OCI-LY7 (cell line): ENCODE results near the gene SH3PXD2A. TPM values are rescaled to one million over a fixed set of nuclear protein-coding genes. Genes with fewer than 3 reads are reported as not detected.

Source experiments
- BruUV-seq: library from RNA; stranded (reverse); fragments of 400-500 nt; replicated peaks from 2 replicates; lab custom pipeline; 2021; lab: Mats Ljungman, UMichigan
- CTCF ChIA-PET: fragments of 300-600 bp; sonication (Branson Sonifier 250); formaldehyde crosslinking; loops from one replicate; lab custom pipeline; 2022; ENCODE audit warnings: antibody characterized with exemption; ENCODE audit not compliant: unreplicated experiment; lab: Charles Lee
- POLR2A ChIA-PET: fragments of 300-600 bp; sonication (Branson Sonifier 250); formaldehyde crosslinking; loops from one replicate; lab custom pipeline; 2022; ENCODE audit warnings: antibody characterized with exemption; lab: Charles Lee
- DNase-seq: peaks from one replicate; pipeline ENCODE4 v3.0.0-alpha.2; 2015; ENCODE audit warnings: low spot score
- H2AFZ ChIP-seq: fragments of 200-600 bp; sonication (generic), shearing (Covaris generic); 2 replicates; pipeline ENCODE4 v1.6.1; 2014; ENCODE audit warnings: mild to moderate bottlenecking, antibody characterized with exemption, low read length, moderate library complexity
- H3K27ac ChIP-seq: fragments of 200-600 bp; sonication (generic); 2 replicates; pipeline ENCODE4 v1.5.1; 2014; ENCODE audit warnings: mixed run types, low read depth, mild to moderate bottlenecking, moderate library complexity, low read length, inconsistent platforms; ENCODE audit not compliant: poor library complexity, severe bottlenecking
- H3K36me3 ChIP-seq: fragments of 200-600 bp; sonication (generic); 2 replicates; pipeline ENCODE4 v1.6.1; 2014; ENCODE audit warnings: mild to moderate bottlenecking, antibody characterized with exemption, low read length, moderate library complexity, mixed read lengths; ENCODE audit not compliant: insufficient read depth
- H3K4me1 ChIP-seq: fragments of 200-600 bp; sonication (generic); 2 replicates; pipeline ENCODE4 v1.5.1; 2014; ENCODE audit warnings: mild to moderate bottlenecking, low read length; ENCODE audit not compliant: insufficient read depth, poor library complexity, severe bottlenecking
- H3K4me2 ChIP-seq: fragments of 200-600 bp; sonication (generic); 2 replicates; pipeline ENCODE4 v1.6.1; 2014; ENCODE audit warnings: mild to moderate bottlenecking, low read length
- H3K4me3 ChIP-seq: fragments of 200-600 bp; sonication (generic); 2 replicates; pipeline ENCODE4 v1.5.1; 2014; ENCODE audit warnings: mild to moderate bottlenecking, low read depth, low read length; ENCODE audit not compliant: poor library complexity, severe bottlenecking
- H3K79me2 ChIP-seq: fragments of 200-600 bp; sonication (generic); 2 replicates; pipeline ENCODE4 v1.6.1; 2016; ENCODE audit warnings: low read depth, mild to moderate bottlenecking, low read length, moderate library complexity, mixed read lengths; ENCODE audit not compliant: insufficient read depth
- H3K9me2 ChIP-seq: fragments of 200-600 bp; sonication (generic); 2 replicates; pipeline ENCODE4 v1.6.1; 2016; ENCODE audit warnings: mild to moderate bottlenecking, low read length, mixed read lengths; ENCODE audit not compliant: insufficient read depth
- H3K9me3 ChIP-seq: fragments of 200-600 bp; sonication (generic); 2 replicates; pipeline ENCODE4 v1.6.1; 2014; ENCODE audit warnings: mild to moderate bottlenecking, mixed run types, low read length, mixed read lengths
- H4K20me1 ChIP-seq: fragments of 200-600 bp; sonication (generic); 2 replicates; pipeline ENCODE4 v1.6.1; 2014; ENCODE audit warnings: mild to moderate bottlenecking, antibody characterized with exemption, low read length, moderate library complexity, mixed read lengths; ENCODE audit not compliant: insufficient read depth
- EZH2phosphoT487 ChIP-seq: fragments of 200-600 bp; sonication (generic); IDR thresholded peaks from 2 replicates; pipeline ENCODE4 v1.6.1; 2018; ENCODE audit warnings: low read depth, borderline replicate concordance, mild to moderate bottlenecking, mixed run types, antibody characterized with exemption, low read length, moderate library complexity, mixed read lengths
- intact Hi-C: fragments of 100-400 bp; cut with micrococcal nuclease; formaldehyde crosslinking; loops from one replicate; pipeline ENCODE4 v1.10.0; 2022; ENCODE audit not compliant: unreplicated experiment
- total RNA-seq, 2 experiments: library from RNA; depleted of rRNA in 1 of 2; stranded (reverse); fragments of >200 nt in 1 of 2; shearing (Covaris generic) in 1 of 2; gene quantifications; 2 replicates each; pipeline ENCODE4 v1.2.3, GENCODE V29; 2014 to 2022
- TF ChIP-seq, protein P1 (sequence below): fragments of 200-600 bp; sonication (generic); conservative IDR thresholded peaks from 2 replicates; pipeline ENCODE4 v1.5.1; 2014; ENCODE audit warnings: mild to moderate bottlenecking, antibody characterized with exemption, low read length, moderate library complexity, mixed read lengths

Gene SH3PXD2A
- total RNA-seq, 2 experiments from 2014 or later, result 0.85 to 5.9 TPM

DNA sequence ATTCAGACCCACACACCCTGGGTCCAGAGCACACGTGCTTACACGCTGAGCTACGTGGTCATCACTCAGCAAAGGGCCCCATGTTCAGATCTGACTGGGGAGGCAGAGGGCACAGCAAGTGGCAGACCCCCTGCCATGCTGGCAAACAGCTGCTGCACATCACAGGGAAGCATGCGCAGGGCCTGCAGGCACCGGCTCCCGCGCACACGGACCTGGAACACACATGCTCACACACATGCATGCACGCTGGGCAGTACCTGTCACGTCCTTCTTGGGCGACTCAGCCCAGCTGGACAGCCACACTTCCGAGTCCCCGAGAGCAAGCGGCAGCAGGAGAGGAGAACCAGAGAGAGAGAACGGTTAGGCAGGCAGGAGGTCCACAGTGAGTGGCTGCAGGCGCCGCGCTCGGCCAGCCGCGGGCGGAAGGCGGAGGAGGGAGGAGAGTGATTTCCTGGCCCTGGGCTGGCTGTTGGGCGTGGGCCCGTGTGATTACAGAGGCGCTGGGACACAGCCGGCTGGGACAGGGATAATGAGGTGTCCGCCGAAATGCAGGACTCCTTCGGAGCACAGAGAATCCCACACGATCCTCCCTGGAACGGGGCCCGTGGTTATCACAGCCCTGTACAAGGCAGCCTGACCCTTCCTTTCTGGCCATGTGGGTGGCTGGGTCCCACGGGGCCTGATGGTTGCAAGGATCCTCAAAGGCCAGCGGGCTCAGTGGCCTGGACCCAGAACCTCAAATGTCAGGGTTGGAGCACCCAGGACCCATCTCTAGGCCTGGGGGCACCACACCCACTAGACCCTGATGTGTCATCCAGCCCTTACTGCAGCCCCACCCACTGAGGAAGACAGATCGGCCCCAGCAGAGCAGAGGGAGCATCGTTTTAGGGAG lies 186.8 kb downstream of the SH3PXD2A start:
- Histone ChIP-seq H3K4me1 (no peaks in the 10 kb centered on the region), H4K20me1 (no peaks in the 10 kb centered on the region), H3K27ac (no peak overlapping the region), H3K4me2 (no peak overlapping the region), H3K4me3 (no peak overlapping the region), H3K9me2 (no peaks in the 10 kb centered on the region), H3K79me2 (no peaks in the 10 kb centered on the region), H2AFZ (no peak overlapping the region), H3K9me3 (no peaks in the 10 kb centered on the region), H3K36me3 (no peaks in the 10 kb centered on the region)
- CTCF ChIA-PET, result no interaction called here
- BruUV-seq, result no TSS peak
- intact Hi-C loops, result no loop called here
- TF ChIP-seq, protein P1, sequence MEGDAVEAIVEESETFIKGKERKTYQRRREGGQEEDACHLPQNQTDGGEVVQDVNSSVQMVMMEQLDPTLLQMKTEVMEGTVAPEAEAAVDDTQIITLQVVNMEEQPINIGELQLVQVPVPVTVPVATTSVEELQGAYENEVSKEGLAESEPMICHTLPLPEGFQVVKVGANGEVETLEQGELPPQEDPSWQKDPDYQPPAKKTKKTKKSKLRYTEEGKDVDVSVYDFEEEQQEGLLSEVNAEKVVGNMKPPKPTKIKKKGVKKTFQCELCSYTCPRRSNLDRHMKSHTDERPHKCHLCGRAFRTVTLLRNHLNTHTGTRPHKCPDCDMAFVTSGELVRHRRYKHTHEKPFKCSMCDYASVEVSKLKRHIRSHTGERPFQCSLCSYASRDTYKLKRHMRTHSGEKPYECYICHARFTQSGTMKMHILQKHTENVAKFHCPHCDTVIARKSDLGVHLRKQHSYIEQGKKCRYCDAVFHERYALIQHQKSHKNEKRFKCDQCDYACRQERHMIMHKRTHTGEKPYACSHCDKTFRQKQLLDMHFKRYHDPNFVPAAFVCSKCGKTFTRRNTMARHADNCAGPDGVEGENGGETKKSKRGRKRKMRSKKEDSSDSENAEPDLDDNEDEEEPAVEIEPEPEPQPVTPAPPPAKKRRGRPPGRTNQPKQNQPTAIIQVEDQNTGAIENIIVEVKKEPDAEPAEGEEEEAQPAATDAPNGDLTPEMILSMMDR, result no peak
- TF ChIP-seq EZH2phosphoT487, result no peak
- POLR2A ChIA-PET, result interaction anchor here (0.6 kb wide), 1 partner anchor 119 kb away, joined by 3 read pairs; no protein-coding TSS in a partner anchor
- no peak for DNase-seq

DNA sequence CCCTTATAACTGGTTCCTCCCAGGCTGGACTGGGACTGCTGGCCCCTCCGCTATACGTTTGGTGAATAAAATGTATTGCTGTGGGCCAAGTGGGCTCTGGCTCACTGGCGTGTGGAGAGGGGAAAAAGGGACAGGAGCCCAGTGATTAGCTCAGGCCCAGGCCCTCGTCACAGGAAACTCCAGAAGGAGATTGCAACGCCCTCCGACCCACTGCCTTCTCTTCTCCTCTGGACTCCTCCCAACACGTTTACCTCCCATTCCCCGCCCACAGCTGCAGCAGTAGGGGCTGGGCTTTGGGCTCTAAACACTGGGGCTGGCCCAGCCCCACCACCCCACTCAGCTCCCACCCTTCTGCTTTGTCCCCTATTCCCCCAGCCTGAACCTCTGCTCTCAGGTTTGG lies 188.0 kb downstream of the SH3PXD2A start:
- BruUV-seq, result no TSS peak
- no peaks in the 10 kb centered on the region for H3K36me3 ChIP-seq
- no peak overlapping the region for H3K4me2 ChIP-seq
- H3K27ac ChIP-seq, result no peak overlapping the region
- no peaks in the 10 kb centered on the region for H3K9me3 ChIP-seq
- no peaks in the 10 kb centered on the region for H4K20me1 ChIP-seq
- DNase-seq, result no peak
- CTCF ChIA-PET, result interaction anchor here (0.6 kb wide), 1 partner anchor 168 kb away, joined by 3 read pairs; no protein-coding TSS in a partner anchor
- no peaks in the 10 kb centered on the region for H3K4me1 ChIP-seq
- intact Hi-C loops, result no loop called here
- H2AFZ ChIP-seq, result no peak overlapping the region
- H3K4me3 ChIP-seq, result no peak overlapping the region
- no peaks in the 10 kb centered on the region for H3K79me2 ChIP-seq
- TF ChIP-seq EZH2phosphoT487, result no peak
- TF ChIP-seq, protein P1, result no peak
- H3K9me2 ChIP-seq, result no peaks in the 10 kb centered on the region
- POLR2A ChIA-PET, result no interaction called here

DNA sequence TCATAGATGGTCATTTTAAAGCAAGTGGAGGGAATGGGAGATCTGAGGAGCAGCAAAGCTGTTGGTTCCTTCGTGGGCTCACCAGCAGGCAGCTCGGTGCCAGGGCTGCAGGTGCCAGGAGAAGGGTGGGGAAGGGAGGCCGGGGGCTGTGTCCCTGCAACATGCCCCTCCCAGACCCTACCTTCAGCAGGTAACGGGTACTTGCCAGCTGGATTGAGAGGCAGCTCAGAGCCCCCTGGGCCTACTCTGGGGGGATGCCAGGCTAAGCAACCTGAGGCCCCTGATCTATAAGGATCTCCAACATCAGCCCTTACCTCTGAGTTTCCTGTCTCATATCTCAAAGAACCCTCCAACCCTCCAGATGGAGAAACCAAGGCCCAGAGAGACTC lies 188.6 kb downstream of the SH3PXD2A start:
- BruUV-seq, result no TSS peak
- H3K36me3 ChIP-seq, result no peaks in the 10 kb centered on the region
- TF ChIP-seq EZH2phosphoT487, result no peak
- TF ChIP-seq, protein P1, result no peak
- no peak overlapping the region for H3K4me3 ChIP-seq
- no peak overlapping the region for H2AFZ ChIP-seq
- intact Hi-C loops, result no loop called here
- no peak for DNase-seq
- H3K4me2 ChIP-seq, result no peak overlapping the region
- no peaks in the 10 kb centered on the region for H4K20me1 ChIP-seq
- no peaks in the 10 kb centered on the region for H3K9me2 ChIP-seq
- no peaks in the 10 kb centered on the region for H3K4me1 ChIP-seq
- ChIA-PET POLR2A (interaction anchor here (1.1 kb wide), 1 partner anchor 12 kb away, joined by 5 read pairs; no protein-coding TSS in a partner anchor), CTCF (no interaction called here)
- H3K79me2 ChIP-seq, result no peaks in the 10 kb centered on the region
- no peak overlapping the region for H3K27ac ChIP-seq
- no peaks in the 10 kb centered on the region for H3K9me3 ChIP-seq
